Measurements from ENCODE around the gene SLC35F6. TPM values are rescaled to one million over a fixed set of nuclear protein-coding genes. Genes with fewer than 3 reads are reported as not detected.
A peak's percentile ranks its signal among the peaks of the same experiment; 100 is the strongest.

SLC35F6 gene
- 14.1 TPM for polyA plus RNA-seq
- long read RNA-seq, donor 1, partial matches to known transcripts, result 0 of 1 reads
- long read RNA-seq, donor 1, other reads (novel, unspliced or antisense), result 0 of 1 reads
- long read RNA-seq, donor 2, transcript SLC35F6-201 (6 exons, 3,898 nt), result major isoform, 6 of 12 reads
- long read RNA-seq, donor 2, partial matches to known transcripts, result 5 of 12 reads
- long read RNA-seq, donor 2, other reads (novel, unspliced or antisense), result 0 of 12 reads
- long read RNA-seq, donor 3, result 0 reads
- long read RNA-seq, donor 4, result 0 reads
- long read RNA-seq, donor 5, partial matches to known transcripts, result 0 of 4 reads
- long read RNA-seq, donor 5, other reads (novel, unspliced or antisense), result 0 of 4 reads
- long read RNA-seq, donor 6, transcript SLC35F6-201 (6 exons, 3,898 nt), result major isoform, 6 of 9 reads
- long read RNA-seq, donor 6, partial matches to known transcripts, result 0 of 9 reads
- long read RNA-seq, donor 6, other reads (novel, unspliced or antisense), result 0 of 9 reads
- long read RNA-seq, donor 7, partial matches to known transcripts, result 0 of 2 reads
- long read RNA-seq, donor 7, other reads (novel, unspliced or antisense), result 0 of 2 reads
- long read RNA-seq, donor 8, transcript SLC35F6-201 (6 exons, 3,898 nt), result major isoform, 10 of 11 reads
- long read RNA-seq, donor 8, partial matches to known transcripts, result 0 of 11 reads
- long read RNA-seq, donor 8, other reads (novel, unspliced or antisense), result 0 of 11 reads
- long read RNA-seq, donor 9, partial matches to known transcripts, result 0 of 2 reads
- long read RNA-seq, donor 9, other reads (novel, unspliced or antisense), result 0 of 2 reads
- long read RNA-seq, donor 10, partial matches to known transcripts, result 5 of 8 reads
- long read RNA-seq, donor 10, other reads (novel, unspliced or antisense), result 0 of 8 reads
- long read RNA-seq, donor 11, transcript SLC35F6-201 (6 exons, 3,898 nt), result major isoform, 5 of 20 reads
- long read RNA-seq, donor 11, partial matches to known transcripts, result 13 of 20 reads
- long read RNA-seq, donor 11, other reads (novel, unspliced or antisense), result 0 of 20 reads

DNA sequence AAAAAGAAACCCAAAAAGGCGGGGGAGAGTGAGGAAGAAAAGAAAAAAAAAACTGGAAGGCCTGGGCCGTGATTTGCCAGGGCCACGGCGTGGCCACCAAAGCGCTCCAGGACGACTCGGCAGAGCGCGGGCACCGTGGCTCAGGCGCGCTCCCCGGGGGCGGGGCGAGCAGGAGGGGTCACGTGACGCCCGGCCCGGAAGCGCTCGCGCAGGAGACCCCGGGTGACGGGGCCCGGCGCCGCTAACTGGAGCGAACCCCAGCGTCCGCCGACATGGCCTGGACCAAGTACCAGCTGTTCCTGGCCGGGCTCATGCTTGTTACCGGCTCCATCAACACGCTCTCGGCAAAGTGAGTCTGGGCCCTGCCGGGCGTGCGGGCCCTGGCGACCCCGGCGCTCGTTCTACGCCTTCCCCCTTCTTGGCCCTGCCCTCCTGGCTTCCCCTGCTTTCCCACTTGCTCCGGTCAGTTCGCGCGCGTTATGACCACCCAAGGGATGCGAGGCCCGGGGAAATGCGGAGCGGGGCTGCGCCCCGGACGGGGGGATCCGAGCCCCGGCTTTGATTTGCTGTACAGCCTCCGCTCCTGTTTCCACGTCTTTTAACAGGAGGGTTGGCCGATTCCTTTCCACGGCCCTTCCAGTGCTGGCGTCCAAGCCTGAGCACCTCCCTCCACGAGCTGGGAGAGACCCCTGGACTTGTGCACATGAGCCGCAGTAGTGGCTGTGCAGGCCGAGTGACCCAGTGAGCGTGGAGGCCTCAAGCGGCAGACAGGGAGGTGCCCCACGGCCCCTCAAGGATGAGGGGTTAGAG lies at the start of gene SLC35F6:
Gene SLC35F6, plus strand, starts transcription at position 207 of the 810 bp plus-strand sequence. Its CDS starts 66 bp downstream, at position 273.
- H3K27ac ChIP-seq (ENCODE audit: low read length), result peak within 1 kb of the TSS; percentile 48
- 0% methylated on average over 1 of the region's 68 CpGs for WGBS (ENCODE audit: insufficient coverage, low lambda C conversion rate)
- peak within 1 kb of the TSS; percentile 98 for H3K4me3 ChIP-seq (ENCODE audit: low read length)
- no peaks in the 10 kb centered on the region for H3K9me3 ChIP-seq (ENCODE audit: control insufficient read depth, low read depth, low read length)
- peaks cover 4% of the 10 kb centered on the region for H3K36me3 ChIP-seq (ENCODE audit: control insufficient read depth, insufficient read depth, low read length)
- peak; percentile 67 to 84 for DNase-seq
- H3K4me1 ChIP-seq (ENCODE audit: control insufficient read depth, insufficient read depth, low read length), result peaks cover 9% of the 10 kb centered on the region
- peaks cover 3% of the 10 kb centered on the region for H3K27me3 ChIP-seq (ENCODE audit: control insufficient read depth, insufficient read depth, low read length)

- Histone ChIP-seq H3K27me3 (ENCODE audit: control insufficient read depth, insufficient read depth, low read length) (no peaks in the 10 kb centered on the region), H3K9me3 (ENCODE audit: control insufficient read depth, low read depth, low read length) (no peaks in the 10 kb centered on the region), H3K4me3 (ENCODE audit: low read length) (no peak overlapping the region), H3K4me1 (ENCODE audit: control insufficient read depth, insufficient read depth, low read length) (peaks cover 4% of the 10 kb centered on the region), H3K36me3 (ENCODE audit: control insufficient read depth, insufficient read depth, low read length) (no peaks in the 10 kb centered on the region), H3K27ac (ENCODE audit: low read length) (no peak overlapping the region)
- DNase-seq, result no peak
- no CpG with 5 or more reads among the region's 13 CpGs for WGBS (ENCODE audit: insufficient coverage, low lambda C conversion rate)
These were observed 48.4 kb upstream of the SLC35F6 start for GRCh38 chr2:26715528-26716270.

DNA sequence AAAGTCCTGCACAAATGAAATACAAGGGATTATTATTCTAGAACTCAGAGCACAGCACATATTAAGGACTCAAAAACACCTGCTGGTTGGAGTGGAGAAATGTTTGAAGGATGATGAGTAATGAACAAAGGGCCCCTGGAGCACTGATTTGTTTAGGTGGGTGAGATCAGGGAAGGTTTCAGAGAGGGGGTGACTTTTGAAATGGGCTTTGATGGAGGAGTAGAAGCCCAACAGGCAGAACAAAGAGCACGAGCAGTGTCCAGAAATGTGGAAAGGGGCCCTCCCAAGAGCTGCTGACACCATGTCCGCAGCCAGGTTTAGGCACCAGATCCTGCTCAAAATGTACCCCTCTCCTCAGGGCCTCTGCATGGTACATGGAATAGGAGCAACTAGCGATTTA lies 47.7 kb upstream of the SLC35F6 start:
- Histone ChIP-seq H3K4me1 (ENCODE audit: control insufficient read depth, insufficient read depth, low read length) (peaks cover 9% of the 10 kb centered on the region), H3K4me3 (ENCODE audit: low read length) (no peak overlapping the region)
- no CpG with 5 or more reads among the region's 3 CpGs for WGBS (ENCODE audit: insufficient coverage, low lambda C conversion rate)

DNA sequence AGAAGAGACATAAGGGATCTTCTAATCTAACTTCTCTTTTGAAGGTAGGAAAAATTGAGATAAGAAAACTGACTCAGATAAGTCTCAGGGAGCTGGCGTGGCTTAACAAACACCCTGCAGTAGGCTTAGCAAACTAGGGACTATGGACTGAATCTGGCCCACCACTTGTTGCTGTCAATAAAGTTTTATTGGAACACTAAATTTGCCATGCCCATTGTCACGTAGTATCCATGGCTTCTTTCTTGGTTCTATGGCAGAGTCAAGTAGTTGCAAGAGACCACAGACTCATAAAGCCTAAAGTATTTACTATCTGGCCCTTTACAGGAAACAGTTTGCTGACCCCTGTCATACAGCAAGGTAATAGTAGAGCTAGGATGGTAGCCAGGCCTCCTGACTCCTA lies 47.3 kb upstream of the SLC35F6 start:
- no peak overlapping the region for H3K27ac ChIP-seq (ENCODE audit: low read length)
- 80% methylated on average over 1 of the region's 2 CpGs for WGBS (ENCODE audit: insufficient coverage, low lambda C conversion rate)
- no peak overlapping the region for H3K4me3 ChIP-seq (ENCODE audit: low read length)
- H3K9me3 ChIP-seq (ENCODE audit: control insufficient read depth, low read depth, low read length), result no peaks in the 10 kb centered on the region
- peaks cover 9% of the 10 kb centered on the region for H3K4me1 ChIP-seq (ENCODE audit: control insufficient read depth, insufficient read depth, low read length)
- H3K27me3 ChIP-seq (ENCODE audit: control insufficient read depth, insufficient read depth, low read length), result no peaks in the 10 kb centered on the region
- H3K36me3 ChIP-seq (ENCODE audit: control insufficient read depth, insufficient read depth, low read length), result no peaks in the 10 kb centered on the region
- DNase-seq, result no peak

More for the DNA sequence above, 47.7 kb upstream of the SLC35F6 start:
- no peak overlapping the region for H3K27ac ChIP-seq (ENCODE audit: low read length)
- no peak for DNase-seq
- H3K27me3 ChIP-seq (ENCODE audit: control insufficient read depth, insufficient read depth, low read length), result no peaks in the 10 kb centered on the region
- H3K36me3 ChIP-seq (ENCODE audit: control insufficient read depth, insufficient read depth, low read length), result no peaks in the 10 kb centered on the region
- H3K9me3 ChIP-seq (ENCODE audit: control insufficient read depth, low read depth, low read length), result no peaks in the 10 kb centered on the region

DNA sequence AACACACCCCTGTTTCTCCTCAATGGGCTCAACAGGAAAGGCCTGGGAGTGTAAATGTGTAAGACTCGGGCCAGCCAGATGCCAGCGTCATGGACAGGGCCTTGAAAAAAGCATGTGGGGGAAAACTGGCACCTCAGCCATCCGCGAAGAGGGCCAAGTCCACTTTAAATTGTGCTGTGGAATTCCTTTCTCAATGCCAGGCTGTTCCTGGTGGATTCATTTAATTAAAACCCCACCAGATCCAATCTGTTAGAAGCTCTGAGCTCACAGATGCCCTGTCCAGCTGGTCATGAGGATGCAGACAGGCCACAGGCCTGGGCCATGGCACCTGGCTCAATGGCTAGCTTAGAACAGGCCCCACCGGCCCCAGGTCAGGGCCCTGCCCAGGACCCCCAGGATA lies 46.7 kb upstream of the SLC35F6 start:
- WGBS (ENCODE audit: insufficient coverage, low lambda C conversion rate), result no CpG with 5 or more reads among the region's 5 CpGs

GRCh38 chr2:26718949-26719686 lies 45.0 kb upstream of the SLC35F6 start:
- Histone ChIP-seq H3K36me3 (ENCODE audit: control insufficient read depth, insufficient read depth, low read length) (no peaks in the 10 kb centered on the region), H3K9me3 (ENCODE audit: control insufficient read depth, low read depth, low read length) (no peaks in the 10 kb centered on the region), H3K4me1 (ENCODE audit: control insufficient read depth, insufficient read depth, low read length) (peaks cover 12% of the 10 kb centered on the region), H3K27ac (ENCODE audit: low read length) (no peak overlapping the region), H3K27me3 (ENCODE audit: control insufficient read depth, insufficient read depth, low read length) (no peaks in the 10 kb centered on the region), H3K4me3 (ENCODE audit: low read length) (no peak overlapping the region)
- 57% methylated on average over 2 of the region's 6 CpGs for WGBS (ENCODE audit: insufficient coverage, low lambda C conversion rate)
- DNase-seq, result no peak

More for the DNA sequence above, 46.7 kb upstream of the SLC35F6 start:
- Histone ChIP-seq H3K4me1 (ENCODE audit: control insufficient read depth, insufficient read depth, low read length) (peaks cover 9% of the 10 kb centered on the region), H3K36me3 (ENCODE audit: control insufficient read depth, insufficient read depth, low read length) (no peaks in the 10 kb centered on the region), H3K27me3 (ENCODE audit: control insufficient read depth, insufficient read depth, low read length) (no peaks in the 10 kb centered on the region), H3K9me3 (ENCODE audit: control insufficient read depth, low read depth, low read length) (no peaks in the 10 kb centered on the region), H3K27ac (ENCODE audit: low read length) (no peak overlapping the region), H3K4me3 (ENCODE audit: low read length) (no peak overlapping the region)
- no peak for DNase-seq

GRCh38 chr2:26720322-26721114 lies 43.6 kb upstream of the SLC35F6 start:
- DNase-seq, result peak; percentile 69
- H3K4me3 ChIP-seq (ENCODE audit: low read length), result no peak overlapping the region
- no peaks in the 10 kb centered on the region for H3K36me3 ChIP-seq (ENCODE audit: control insufficient read depth, insufficient read depth, low read length)
- no peaks in the 10 kb centered on the region for H3K27me3 ChIP-seq (ENCODE audit: control insufficient read depth, insufficient read depth, low read length)
- no CpG with 5 or more reads among the region's 7 CpGs for WGBS (ENCODE audit: insufficient coverage, low lambda C conversion rate)
- H3K27ac ChIP-seq (ENCODE audit: low read length), result peak overlapping the region; percentile 41
- no peaks in the 10 kb centered on the region for H3K9me3 ChIP-seq (ENCODE audit: control insufficient read depth, low read depth, low read length)
- peaks cover 12% of the 10 kb centered on the region for H3K4me1 ChIP-seq (ENCODE audit: control insufficient read depth, insufficient read depth, low read length)

DNA sequence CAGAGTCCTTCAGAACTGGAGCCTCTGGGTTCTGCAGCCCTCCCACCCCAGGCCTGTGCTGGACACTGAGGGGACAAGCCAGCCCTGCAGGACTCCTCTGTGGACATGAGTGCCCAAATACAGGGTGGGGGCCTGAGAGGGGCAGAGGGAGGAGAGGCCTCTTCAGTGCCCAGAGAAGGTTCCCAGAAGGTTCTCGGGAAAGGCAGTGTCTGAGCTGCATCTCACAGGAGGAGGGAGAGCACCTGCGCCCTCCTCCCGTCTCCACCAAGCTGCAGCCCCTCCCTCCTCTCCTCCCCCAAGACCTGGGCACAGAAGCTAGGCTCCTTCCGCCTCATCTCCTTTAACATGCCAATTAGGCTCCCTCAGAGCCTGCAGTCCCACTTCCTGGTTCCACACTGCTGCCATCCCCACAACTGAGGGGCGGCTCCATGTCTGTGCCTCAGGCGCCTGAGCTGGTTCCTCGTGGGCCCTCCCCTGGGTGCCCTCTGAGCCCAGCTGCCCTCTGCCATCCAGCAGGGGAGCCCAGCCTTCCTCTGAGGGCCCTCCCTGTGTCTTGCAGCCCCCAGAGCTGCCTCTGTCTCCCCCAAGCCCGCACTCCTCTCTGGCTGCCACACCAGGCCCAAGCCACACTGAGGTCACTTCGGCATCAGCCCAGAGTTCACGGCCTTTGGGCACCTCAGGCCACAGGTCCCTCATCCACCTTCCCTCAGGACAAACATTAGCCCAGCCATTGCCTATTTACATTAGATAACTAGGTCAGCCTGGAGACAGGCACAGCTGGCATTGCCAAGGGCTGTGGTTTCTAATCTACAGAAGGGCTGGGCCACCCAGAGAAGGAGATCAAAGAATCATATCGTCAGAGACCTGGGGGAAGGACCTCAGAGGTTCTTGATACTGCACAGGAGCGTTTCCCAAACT lies 42.7 kb upstream of the SLC35F6 start:
- Histone ChIP-seq H3K27me3 (ENCODE audit: control insufficient read depth, insufficient read depth, low read length) (no peaks in the 10 kb centered on the region), H3K4me1 (ENCODE audit: control insufficient read depth, insufficient read depth, low read length) (peaks cover 12% of the 10 kb centered on the region), H3K4me3 (ENCODE audit: low read length) (no peak overlapping the region), H3K27ac (ENCODE audit: low read length) (peak overlapping the region; percentile 41), H3K9me3 (ENCODE audit: control insufficient read depth, low read depth, low read length) (no peaks in the 10 kb centered on the region), H3K36me3 (ENCODE audit: control insufficient read depth, insufficient read depth, low read length) (no peaks in the 10 kb centered on the region)
- no CpG with 5 or more reads among the region's 12 CpGs for WGBS (ENCODE audit: insufficient coverage, low lambda C conversion rate)
- peak in 1 of 2 donors; percentile 28 for DNase-seq
